Endodermal cell (in vitro differentiated cells): ENCODE results near the gene FBLN2. TPM values are rescaled to one million over a fixed set of nuclear protein-coding genes. Genes with fewer than 3 reads are reported as not detected.

Experiments
- DNase-seq: peaks from one replicate; pipeline ENCODE4 v3.0.0-alpha.2; 2017
- H3K27ac ChIP-seq: 2 replicates; pipeline ENCODE4 v1.5.1; 2013; ENCODE audit warnings: mild to moderate bottlenecking, low read depth, low read length, moderate library complexity
- H3K27me3 ChIP-seq: 2 replicates; pipeline ENCODE4 v1.6.1; 2013; ENCODE audit warnings: mild to moderate bottlenecking, low read length, moderate library complexity; ENCODE audit not compliant: insufficient read depth, control insufficient read depth, poor library complexity, severe bottlenecking
- H3K36me3 ChIP-seq: 2 replicates; pipeline ENCODE4 v1.7.0; 2013; ENCODE audit warnings: mild to moderate bottlenecking, low read length, moderate library complexity; ENCODE audit not compliant: control insufficient read depth, insufficient read depth
- H3K4me1 ChIP-seq: one replicate; pipeline ENCODE4 v1.7.0; 2013; ENCODE audit warnings: low read length; ENCODE audit not compliant: control insufficient read depth, insufficient read depth
- H3K4me3 ChIP-seq: 2 replicates; pipeline ENCODE4 v1.5.1; 2013; ENCODE audit warnings: mild to moderate bottlenecking, low read length, moderate library complexity
- H3K9ac ChIP-seq: 2 replicates; pipeline ENCODE4 v1.6.1; 2013; ENCODE audit warnings: mild to moderate bottlenecking, low read length, moderate library complexity; ENCODE audit not compliant: poor library complexity, severe bottlenecking; ENCODE audit errors: extremely low read depth
- H3K9me3 ChIP-seq: 2 replicates; pipeline ENCODE4 v1.6.1; 2013; ENCODE audit warnings: mild to moderate bottlenecking, low read length, moderate library complexity; ENCODE audit not compliant: control insufficient read depth
- H3K27ac Mint-ChIP-seq: 2 replicates; pipeline ENCODE4 v1.8.0; 2020; ENCODE audit warnings: mixed read lengths
- H3K27me3 Mint-ChIP-seq: 2 replicates; pipeline ENCODE4 v1.8.0; 2021; ENCODE audit warnings: mild to moderate bottlenecking, mixed read lengths; ENCODE audit not compliant: insufficient read depth
- H3K36me3 Mint-ChIP-seq: 2 replicates; pipeline ENCODE4 v1.8.0; 2020; ENCODE audit warnings: low read depth, mixed read lengths
- H3K4me1 Mint-ChIP-seq: 2 replicates; pipeline ENCODE4 v1.8.0; 2020; ENCODE audit warnings: mixed read lengths
- H3K4me3 Mint-ChIP-seq: 2 replicates; pipeline ENCODE4 v1.8.0; 2020; ENCODE audit warnings: mild to moderate bottlenecking, moderate library complexity, mixed read lengths
- H3K9me3 Mint-ChIP-seq: 2 replicates; pipeline ENCODE4 v1.8.0; 2020; ENCODE audit warnings: mild to moderate bottlenecking, mixed read lengths
- CTCF ChIP-seq: fragments of 200-600 bp; sonication (generic); conservative IDR thresholded peaks from 2 replicates; pipeline ENCODE4 v1.5.0; 2021; ENCODE audit warnings: antibody characterized with exemption, mild to moderate bottlenecking
- WGBS, 2 experiments: methylation state at CpG; one replicate each; pipeline versions ENCODE4 v1.1.5 to v1.1.7; 2013; ENCODE audit warnings: missing lambda C conversion rate in 2 of 2, mixed read lengths in 1 of 2; ENCODE audit not compliant: insufficient coverage in 1 of 2, insufficient read length in 1 of 2; 5-methylcytosine and 5-hydroxymethylcytosine counted together
- total RNA-seq, 2 donors: library from RNA; stranded (reverse); fragmentation: NEBNext Ultra II Directional in 1 of 2; extraction: Animal tissue kit (Norgen Biotek cat#: 25700) in 1 of 2; gene quantifications; 2 replicates in 1 of 2; 3 replicates in 1 of 2; pipeline ENCODE4 v1.2.1, GENCODE V29; 2021

FBLN2 gene
- total RNA-seq, 2 donors from 2014 or later, result 86.1 to 136 TPM

DNA sequence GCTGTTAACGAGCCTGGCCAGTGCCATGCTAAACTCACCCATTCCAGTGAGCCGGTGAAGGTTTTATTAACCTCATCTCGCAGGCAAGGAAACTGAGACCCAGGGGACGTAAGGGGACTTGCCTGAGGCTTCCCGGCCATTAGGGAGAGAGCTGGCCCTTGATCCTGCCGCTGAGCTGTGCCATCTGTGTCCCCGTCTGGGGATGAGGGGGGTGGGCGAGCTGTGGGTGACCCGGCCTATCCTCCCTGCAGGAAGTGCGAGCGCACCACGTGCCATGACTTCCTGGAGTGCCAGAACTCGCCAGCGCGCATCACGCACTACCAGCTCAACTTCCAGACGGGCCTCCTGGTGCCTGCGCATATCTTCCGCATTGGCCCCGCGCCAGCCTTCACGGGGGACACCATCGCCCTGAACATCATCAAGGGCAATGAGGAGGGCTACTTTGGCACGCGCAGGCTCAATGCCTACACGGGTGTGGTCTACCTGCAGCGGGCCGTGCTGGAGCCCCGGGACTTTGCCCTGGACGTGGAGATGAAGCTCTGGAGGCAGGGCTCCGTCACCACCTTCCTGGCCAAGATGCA is 88.5 kb downstream of the FBLN2 start:
- H3K36me3 Mint-ChIP-seq, result peaks cover 3% of the 10 kb centered on the region
- H3K4me3 Mint-ChIP-seq, result no peak overlapping the region

GRCh38 chr3:13637953-13638352 is 89.0 kb downstream of the FBLN2 start:
- Histone ChIP-seq H3K4me3 (no peak overlapping the region), H3K9me3 (no peaks in the 10 kb centered on the region), H3K27ac (no peak overlapping the region), H3K27me3 (no peaks in the 10 kb centered on the region), H3K4me1 (no peaks in the 10 kb centered on the region), H3K36me3 (no peaks in the 10 kb centered on the region), H3K9ac (no peak overlapping the region)
- no peak overlapping the region for H3K27ac Mint-ChIP-seq
- H3K4me3 Mint-ChIP-seq, result no peak overlapping the region
- H3K27me3 Mint-ChIP-seq, result no peaks in the 10 kb centered on the region
- TF ChIP-seq CTCF, result no peak
- H3K9me3 Mint-ChIP-seq, result no peaks in the 10 kb centered on the region
- no peak for DNase-seq
- WGBS, 2 experiments, result 94 to 99% methylated on average over 8 to 12 of the region's 12 CpGs
- peaks cover 3% of the 10 kb centered on the region for H3K36me3 Mint-ChIP-seq
- H3K4me1 Mint-ChIP-seq, result no peaks in the 10 kb centered on the region

More for the DNA sequence above, 88.5 kb downstream of the FBLN2 start:
- H3K4me1 Mint-ChIP-seq, result no peaks in the 10 kb centered on the region
- Histone ChIP-seq H3K27ac (no peak overlapping the region), H3K4me3 (no peak overlapping the region), H3K4me1 (no peaks in the 10 kb centered on the region), H3K27me3 (no peaks in the 10 kb centered on the region), H3K9ac (no peak overlapping the region), H3K9me3 (no peaks in the 10 kb centered on the region), H3K36me3 (no peaks in the 10 kb centered on the region)
- H3K9me3 Mint-ChIP-seq, result no peaks in the 10 kb centered on the region
- no peak for TF ChIP-seq CTCF
- 88 to 90% methylated on average over 29 to 31 of the region's 31 CpGs for WGBS, 2 experiments
- DNase-seq, result no peak
- H3K27ac Mint-ChIP-seq, result no peak overlapping the region
- H3K27me3 Mint-ChIP-seq, result no peaks in the 10 kb centered on the region

GRCh38 chr3:13638927-13639326 is 90.0 kb downstream of the FBLN2 start:
- no peak overlapping the region for H3K27ac Mint-ChIP-seq

More at GRCh38 chr3:13638927-13639326, 90.0 kb downstream of the FBLN2 start:
- no peaks in the 10 kb centered on the region for H3K4me1 ChIP-seq
- H3K9ac ChIP-seq, result no peak overlapping the region
- DNase-seq, result no peak
- no peak overlapping the region for H3K27ac ChIP-seq
- no peaks in the 10 kb centered on the region for H3K9me3 Mint-ChIP-seq
- H3K27me3 Mint-ChIP-seq, result no peaks in the 10 kb centered on the region
- no peak overlapping the region for H3K4me3 ChIP-seq
- no peak for TF ChIP-seq CTCF
- no peaks in the 10 kb centered on the region for H3K27me3 ChIP-seq
- no peaks in the 10 kb centered on the region for H3K9me3 ChIP-seq
- H3K36me3 ChIP-seq, result no peaks in the 10 kb centered on the region
- 93 to 97% methylated on average over 13 to 17 of the region's 17 CpGs for WGBS, 2 experiments
- H3K36me3 Mint-ChIP-seq, result peaks cover 3% of the 10 kb centered on the region
- no peaks in the 10 kb centered on the region for H3K4me1 Mint-ChIP-seq
- no peak overlapping the region for H3K4me3 Mint-ChIP-seq
